Measurements from ENCODE around the gene KLK15. TPM values are rescaled to one million over a fixed set of nuclear protein-coding genes. Genes with fewer than 3 reads are reported as not detected.

The KLK15 gene
- total and polyA plus RNA-seq, 10 of the 15 experiments (the other 5 are each of a cell fraction or from before 2014, with no cell fraction given) = 0.04 to 0.08 TPM; not detected in 8

GRCh38 chr19:50779504-50780457 is 53.6 kb downstream of the KLK15 start:
- H3K79me2 ChIP-seq (ENCODE audit: control insufficient read depth, insufficient read depth, low read length) = no peaks in the 10 kb centered on the region
- ChIA-PET POLR2A (no interaction called here), RAD21 (ENCODE audit: unreplicated experiment) (interaction anchor here (1.2 kb wide), 2 partner anchors 74 to 243 kb away, joined by 3 read pairs; no protein-coding TSS in a partner anchor), SMC1A (ENCODE audit: uncharacterized antibody, unreplicated experiment) (interaction anchor here (0.8 to 1.8 kb wide), 4 partner anchors 20 to 423 kb away, joined by 3 to 5 read pairs (median 4); no protein-coding TSS in a partner anchor), CTCF (interaction anchor here (1.2 to 2.0 kb wide), 4 partner anchors 74 to 243 kb away, joined by 3 to 9 read pairs (median 4); no protein-coding TSS in a partner anchor)
- BruUV-seq (replicated peaks) = no TSS peak
- TF ChIP-seq NRF1 (conservative IDR thresholded peaks at IDR 0.05; ENCODE audit: low read depth, low read length) (no peak), NR2F1 (conservative IDR thresholded peaks at IDR 0.05) (no peak), SIX5 (IDR thresholded peaks at IDR 0.05; ENCODE audit: low read depth, low read length, severe bottlenecking) (no peak), ZNF384 (IDR thresholded peaks at IDR 0.05; ENCODE audit: borderline replicate concordance, low read depth, low read length) (no peak), SRF (IDR thresholded peaks at IDR 0.05; ENCODE audit: low read depth in 2 of 2, low read length in 2 of 2) (no peak), CEBPB (IDR thresholded peaks at IDR 0.05; ENCODE audit: borderline replicate concordance in 1 of 2, low read depth in 2 of 2, low read length in 2 of 2) (no peak), EZH2 (IDR thresholded peaks at IDR 0.05; ENCODE audit: borderline replicate concordance, control insufficient read depth, low read depth, low read length) (no peak), CBFB (IDR thresholded peaks at IDR 0.05; ENCODE audit: low read depth) (no peak), RCOR1 (conservative IDR thresholded peaks at IDR 0.05; ENCODE audit: low read depth, low read length) (no peak), SREBF1 (IDR thresholded peaks at IDR 0.05; ENCODE audit: low read length) (no peak), RAD21 (IDR thresholded peaks at IDR 0.05; ENCODE audit: insufficient read depth, low read depth, low read length) (no peak), E4F1 (IDR thresholded peaks at IDR 0.05; ENCODE audit: borderline replicate concordance, partially characterized antibody) (no peak), ZZZ3 (IDR thresholded peaks at IDR 0.05; ENCODE audit: control insufficient read depth, insufficient read length, low read depth) (no peak), ATF2 (IDR thresholded peaks at IDR 0.05; ENCODE audit: low read length) (no peak), CEBPZ (IDR thresholded peaks at IDR 0.05; ENCODE audit: low read depth, low read length) (no peak)
- DNase-seq (ENCODE audit: low read depth, low spot score) (no peak), FAIRE-seq (no peak), ATAC-seq (no peak)
- no peaks in the 10 kb centered on the region for H4K20me1 ChIP-seq (ENCODE audit: control insufficient read depth, insufficient read depth)
- H3K4me3 ChIP-seq = no peak overlapping the region
- no peaks in the 10 kb centered on the region for H3K9me3 ChIP-seq (replicated peaks; ENCODE audit: control insufficient read depth, insufficient read depth, low read length)
- in situ Hi-C loops (cut with MboI) = no loop called here
- no peak overlapping the region for H3K27ac ChIP-seq (ENCODE audit: control insufficient read depth, insufficient read depth)
- no peak overlapping the region for H3K4me2 ChIP-seq (ENCODE audit: control insufficient read depth, insufficient read depth)
- H3K27me3 ChIP-seq (replicated peaks in 1 of 2; ENCODE audit: control insufficient read depth in 2 of 2, insufficient read depth in 2 of 2, low read length in 1 of 2) = peaks cover 4 to 8% of the 10 kb centered on the region in 2 experiments
- H3K9ac ChIP-seq (ENCODE audit: control insufficient read depth, insufficient read depth, low read length) = no peak overlapping the region
- H3K36me3 ChIP-seq (ENCODE audit: control insufficient read depth in 2 of 2, insufficient read depth in 2 of 2, low read length in 1 of 2) = no peaks in the 10 kb centered on the region
- no peak overlapping the region for H2AFZ ChIP-seq (ENCODE audit: control insufficient read depth, low read depth, low read length)
- intact Hi-C loops (cut with micrococcal nuclease; ENCODE audit: unreplicated experiment) = no loop called here
- 58% methylated on average over 25 of the region's 25 CpGs for whole genome bisulfite sequencing (ENCODE audit: insufficient coverage, insufficient replicate concordance, low lambda C conversion rate, missing lambda C conversion rate)
- H3K4me1 ChIP-seq (ENCODE audit: control insufficient read depth, insufficient read depth, low read length) = no peaks in the 10 kb centered on the region; the same call in 1 of the 2 replicates
